K562 (cell line): ENCODE measurements around the gene RSPH9. TPM values are rescaled to one million over a fixed set of nuclear protein-coding genes. Genes with fewer than 3 reads are reported as not detected.

Source experiments
- BHLHE40 ChIP-seq: IDR thresholded peaks from 2 replicates; pipeline ENCODE4 v1.6.1; 2011; ENCODE audit warnings: low read length, improper control_type of control experiment
- CHD1 ChIP-seq: fragments of 200-600 bp; sonication (generic); IDR thresholded peaks from one replicate; pipeline ENCODE4 v1.6.1; 2012; ENCODE audit warnings: mild to moderate bottlenecking, moderate library complexity, low read length, inconsistent platforms
- CREM ChIP-seq: IDR thresholded peaks from 2 replicates; pipeline ENCODE4 v1.6.1; 2014; ENCODE audit warnings: antibody characterized with exemption, low read depth
- MEIS2 ChIP-seq: fragments of 450-650 bp; IDR thresholded peaks from 2 replicates; pipeline ENCODE4 v1.6.1; 2014; ENCODE audit warnings: mild to moderate bottlenecking; ENCODE audit not compliant: partially characterized antibody
- OTX1 ChIP-seq: fragments of 450-650 bp; formaldehyde crosslinking; IDR thresholded peaks from 2 replicates; pipeline ENCODE4 v1.4.0; 2022; ENCODE audit warnings: mild to moderate bottlenecking
- POLR2H ChIP-seq: IDR thresholded peaks from 2 replicates; pipeline ENCODE4 v1.6.1; 2016; ENCODE audit warnings: missing genetic modification characterization, low read depth, mild to moderate bottlenecking, control low read depth, missing compliant biosample characterization, moderate library complexity
- TRIM24 ChIP-seq, 2 experiments: fragments of 450-650 bp; IDR thresholded peaks; 2 replicates each; pipeline ENCODE4 v1.6.1; 2016
- ZBTB7A ChIP-seq: IDR thresholded peaks from 2 replicates; pipeline ENCODE4 v1.6.1; 2011; ENCODE audit warnings: low read depth, mild to moderate bottlenecking, low read length, moderate library complexity, borderline replicate concordance; ENCODE audit not compliant: control insufficient read depth
- ZC3H11A ChIP-seq: IDR thresholded peaks from 2 replicates; pipeline ENCODE4 v1.6.1; 2012; ENCODE audit warnings: low read depth, low read length, improper control_type of control experiment
- ZKSCAN8 ChIP-seq: fragments of 200-800 bp; sonication (Bioruptor generic); IDR thresholded peaks from 2 replicates; pipeline ENCODE4 v1.6.1; 2016; ENCODE audit warnings: missing genetic modification characterization, missing compliant biosample characterization
- ZNF253 ChIP-seq: fragments of 250-450 bp; sonication (Bioruptor Pico); conservative IDR thresholded peaks from 2 replicates; pipeline ENCODE4 v1.6.1; 2021; ENCODE audit warnings: mild to moderate bottlenecking
- ZNF561 ChIP-seq: fragments of 450-650 bp; formaldehyde crosslinking; conservative IDR thresholded peaks from 2 replicates; pipeline ENCODE4 v1.4.0; 2020; ENCODE audit warnings: mild to moderate bottlenecking, moderate library complexity
- polyA plus RNA-seq, 8 experiments: library from polyadenylated mRNA; depleted of rRNA in 4 of 8; stranded (reverse) in 5 of 8; unstranded in 3 of 8; fragments of >200 nt; fragmentation: Nextera tagmentation in 2 of 8; fragmentation: Illumina TruSeq in 1 of 8; extraction: Ambion mirVana in 2 of 8; extraction: Trizol in 1 of 8; gene quantifications; 2 replicates each; pipeline versions ENCODE4 v1.2.1 to v1.2.3, GENCODE V29; 2011 to 2014; ENCODE audit warnings: inconsistent platforms in 1 of 8, missing spikeins in 1 of 8
- total RNA-seq, 7 experiments: library from RNA; depleted of rRNA in 6 of 7; stranded (reverse); fragments of >200 nt in 6 of 7; fragmentation: Illumina TruSeq in 2 of 7; extraction: Trizol in 2 of 7; gene quantifications; 2 replicates each; pipeline versions ENCODE4 v1.2.1 to v1.2.3, GENCODE V29; 2011 to 2021; ENCODE audit warnings: low replicate concordance in 1 of 7
- TF ChIP-seq, protein P1 (sequence below): IDR thresholded peaks from 2 replicates; pipeline ENCODE4 v1.6.1; 2012; ENCODE audit warnings: low read depth, low read length, improper control_type of control experiment, borderline replicate concordance
- TF ChIP-seq, protein P2 (sequence below): sonication (generic); formaldehyde crosslinking; IDR thresholded peaks from 2 replicates; pipeline ENCODE4 v1.8.0; 2023; ENCODE audit warnings: mild to moderate bottlenecking, missing genetic modification reagents
- TF ChIP-seq, protein P3 (sequence below): fragments of 250-450 bp; sonication (Bioruptor Pico); IDR thresholded peaks from 2 replicates; pipeline ENCODE4 v1.6.1; 2021; ENCODE audit warnings: mild to moderate bottlenecking
- TF ChIP-seq, protein P4 (sequence below), 2 experiments: fragments of 250-450 bp in 1 of 2; fragments of 450-650 bp in 1 of 2; sonication (Bioruptor Pico) in 1 of 2; IDR thresholded peaks; 2 replicates each; pipeline versions ENCODE4 v1.6.1 to v1.8.0; 2016 to 2021; ENCODE audit warnings: mild to moderate bottlenecking in 2 of 2, moderate library complexity in 2 of 2, missing compliant biosample characterization in 1 of 2, missing genetic modification characterization in 1 of 2
- TF ChIP-seq, protein P5 (sequence below): fragments of 250-450 bp; sonication (Bioruptor Pico); IDR thresholded peaks from 2 replicates; pipeline ENCODE4 v1.8.0; 2021; ENCODE audit warnings: moderate library complexity, mild to moderate bottlenecking, inconsistent platforms
- TF ChIP-seq, protein P6 (sequence below): IDR thresholded peaks from 3 replicates; pipeline ENCODE4 v1.6.1; 2011; ENCODE audit warnings: borderline replicate concordance, mild to moderate bottlenecking; ENCODE audit not compliant: insufficient read length, insufficient read depth

Gene RSPH9
- total and polyA plus RNA-seq, 9 of the 15 experiments (the other 6 are each of a cell fraction or from before 2014, with no cell fraction given), result 0.05 to 0.60 (median 0.39) TPM; not detected in 6

DNA sequence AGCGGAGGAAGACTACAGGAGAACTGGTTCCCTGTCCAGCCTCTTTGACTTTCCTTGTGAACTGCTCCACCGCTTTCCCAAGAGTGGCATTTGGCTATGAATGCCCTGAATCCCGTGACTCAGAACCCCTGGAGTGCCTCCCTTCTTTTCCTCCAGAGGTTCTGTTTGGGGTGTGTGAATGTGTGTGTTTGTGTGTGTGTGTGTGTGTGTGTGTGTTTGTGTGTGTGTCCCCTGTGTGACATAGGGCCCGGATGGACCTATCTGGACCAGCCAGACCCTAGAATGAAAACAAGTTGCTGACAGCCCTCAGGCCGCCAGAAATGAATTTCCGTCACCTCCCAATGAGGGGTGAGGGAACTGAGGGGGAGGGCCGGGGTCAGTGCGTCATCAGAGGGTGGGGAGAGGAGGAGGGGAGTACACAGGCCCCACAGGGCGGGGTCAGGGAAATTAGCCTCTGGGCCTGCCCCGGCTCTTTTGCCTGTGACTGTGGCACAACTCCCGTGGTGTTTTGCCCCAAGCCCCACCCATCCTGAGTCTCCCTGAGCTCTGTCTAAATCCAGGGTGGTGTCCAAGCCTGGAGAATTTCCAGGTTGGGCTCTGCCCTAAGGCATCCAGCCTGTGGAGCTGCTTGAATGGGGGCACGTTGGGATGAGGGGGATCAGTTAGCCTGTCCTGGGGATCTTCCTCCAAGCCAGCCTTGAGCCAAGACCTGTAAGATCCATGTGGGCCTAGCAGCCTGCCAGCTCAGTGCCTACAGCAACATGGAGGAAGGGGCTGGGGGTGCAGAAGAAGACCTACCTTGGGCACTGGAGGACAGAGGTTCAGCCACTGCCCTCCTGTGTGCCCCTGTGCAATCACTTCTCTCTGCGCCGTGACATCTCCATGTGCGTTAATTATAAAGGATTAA lies 58.0 kb downstream of the RSPH9 start (continued):
- no peak for TF ChIP-seq ZNF253 (CRISPR knock-in tag)
- no peak for TF ChIP-seq CHD1
- TF ChIP-seq MEIS2, result peak; percentile 94
- TF ChIP-seq, protein P1, sequence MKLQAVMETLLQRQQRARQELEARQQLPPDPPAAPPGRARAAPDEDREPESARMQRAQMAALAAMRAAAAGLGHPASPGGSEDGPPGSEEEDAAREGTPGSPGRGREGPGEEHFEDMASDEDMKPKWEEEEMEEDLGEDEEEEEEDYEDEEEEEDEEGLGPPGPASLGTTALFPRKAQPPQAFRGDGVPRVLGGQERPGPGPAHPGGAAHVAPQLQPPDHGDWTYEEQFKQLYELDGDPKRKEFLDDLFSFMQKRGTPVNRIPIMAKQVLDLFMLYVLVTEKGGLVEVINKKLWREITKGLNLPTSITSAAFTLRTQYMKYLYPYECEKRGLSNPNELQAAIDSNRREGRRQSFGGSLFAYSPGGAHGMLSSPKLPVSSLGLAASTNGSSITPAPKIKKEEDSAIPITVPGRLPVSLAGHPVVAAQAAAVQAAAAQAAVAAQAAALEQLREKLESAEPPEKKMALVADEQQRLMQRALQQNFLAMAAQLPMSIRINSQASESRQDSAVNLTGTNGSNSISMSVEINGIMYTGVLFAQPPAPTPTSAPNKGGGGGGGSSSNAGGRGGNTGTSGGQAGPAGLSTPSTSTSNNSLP, result peak; percentile 14; the same call in 1 of the 2 replicates
- TF ChIP-seq ZC3H11A, result 0 out of 2 replicates have a peak, but pooled peaks have one; percentile 24
- TF ChIP-seq, protein P2, sequence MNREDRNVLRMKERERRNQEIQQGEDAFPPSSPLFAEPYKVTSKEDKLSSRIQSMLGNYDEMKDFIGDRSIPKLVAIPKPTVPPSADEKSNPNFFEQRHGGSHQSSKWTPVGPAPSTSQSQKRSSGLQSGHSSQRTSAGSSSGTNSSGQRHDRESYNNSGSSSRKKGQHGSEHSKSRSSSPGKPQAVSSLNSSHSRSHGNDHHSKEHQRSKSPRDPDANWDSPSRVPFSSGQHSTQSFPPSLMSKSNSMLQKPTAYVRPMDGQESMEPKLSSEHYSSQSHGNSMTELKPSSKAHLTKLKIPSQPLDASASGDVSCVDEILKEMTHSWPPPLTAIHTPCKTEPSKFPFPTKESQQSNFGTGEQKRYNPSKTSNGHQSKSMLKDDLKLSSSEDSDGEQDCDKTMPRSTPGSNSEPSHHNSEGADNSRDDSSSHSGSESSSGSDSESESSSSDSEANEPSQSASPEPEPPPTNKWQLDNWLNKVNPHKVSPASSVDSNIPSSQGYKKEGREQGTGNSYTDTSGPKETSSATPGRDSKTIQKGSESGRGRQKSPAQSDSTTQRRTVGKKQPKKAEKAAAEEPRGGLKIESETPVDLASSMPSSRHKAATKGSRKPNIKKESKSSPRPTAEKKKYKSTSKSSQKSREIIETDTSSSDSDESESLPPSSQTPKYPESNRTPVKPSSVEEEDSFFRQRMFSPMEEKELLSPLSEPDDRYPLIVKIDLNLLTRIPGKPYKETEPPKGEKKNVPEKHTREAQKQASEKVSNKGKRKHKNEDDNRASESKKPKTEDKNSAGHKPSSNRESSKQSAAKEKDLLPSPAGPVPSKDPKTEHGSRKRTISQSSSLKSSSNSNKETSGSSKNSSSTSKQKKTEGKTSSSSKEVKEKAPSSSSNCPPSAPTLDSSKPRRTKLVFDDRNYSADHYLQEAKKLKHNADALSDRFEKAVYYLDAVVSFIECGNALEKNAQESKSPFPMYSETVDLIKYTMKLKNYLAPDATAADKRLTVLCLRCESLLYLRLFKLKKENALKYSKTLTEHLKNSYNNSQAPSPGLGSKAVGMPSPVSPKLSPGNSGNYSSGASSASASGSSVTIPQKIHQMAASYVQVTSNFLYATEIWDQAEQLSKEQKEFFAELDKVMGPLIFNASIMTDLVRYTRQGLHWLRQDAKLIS (CRISPR knock-in tag), result peak; percentile 83
- peak; percentile 65 for TF ChIP-seq BHLHE40
- TF ChIP-seq, protein P3, sequence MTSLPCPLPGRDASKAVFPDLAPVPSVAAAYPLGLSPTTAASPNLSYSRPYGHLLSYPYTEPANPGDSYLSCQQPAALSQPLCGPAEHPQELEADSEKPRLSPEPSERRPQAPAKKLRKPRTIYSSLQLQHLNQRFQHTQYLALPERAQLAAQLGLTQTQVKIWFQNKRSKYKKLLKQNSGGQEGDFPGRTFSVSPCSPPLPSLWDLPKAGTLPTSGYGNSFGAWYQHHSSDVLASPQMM, result no peak
- TF ChIP-seq ZKSCAN8, result peak; percentile 71
- TF ChIP-seq, protein P4, sequence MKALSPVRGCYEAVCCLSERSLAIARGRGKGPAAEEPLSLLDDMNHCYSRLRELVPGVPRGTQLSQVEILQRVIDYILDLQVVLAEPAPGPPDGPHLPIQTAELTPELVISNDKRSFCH (CRISPR knock-in tag; IDR thresholded peaks at IDR 0.05), result no peak
- TF ChIP-seq, protein P4 (tag; IDR thresholded peaks at IDR 0.05), result peak; percentile 10; the same call in 1 of the 2 replicates
- no peak for TF ChIP-seq ZNF561 (CRISPR knock-in tag)
- TF ChIP-seq, protein P5, sequence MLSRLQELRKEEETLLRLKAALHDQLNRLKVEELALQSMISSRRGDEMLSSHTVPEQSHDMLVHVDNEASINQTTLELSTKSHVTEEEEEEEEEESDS (CRISPR knock-in tag), result no peak
- peak; percentile 69 for TF ChIP-seq ZBTB7A
- TF ChIP-seq TRIM24 (IDR thresholded peaks at IDR 0.05), result peak; percentile 83 to 87
- TF ChIP-seq CREM, result peak; percentile 95
- no peak for TF ChIP-seq POLR2H (tag)
- TF ChIP-seq OTX1, result peak; percentile 97
- TF ChIP-seq, protein P6, sequence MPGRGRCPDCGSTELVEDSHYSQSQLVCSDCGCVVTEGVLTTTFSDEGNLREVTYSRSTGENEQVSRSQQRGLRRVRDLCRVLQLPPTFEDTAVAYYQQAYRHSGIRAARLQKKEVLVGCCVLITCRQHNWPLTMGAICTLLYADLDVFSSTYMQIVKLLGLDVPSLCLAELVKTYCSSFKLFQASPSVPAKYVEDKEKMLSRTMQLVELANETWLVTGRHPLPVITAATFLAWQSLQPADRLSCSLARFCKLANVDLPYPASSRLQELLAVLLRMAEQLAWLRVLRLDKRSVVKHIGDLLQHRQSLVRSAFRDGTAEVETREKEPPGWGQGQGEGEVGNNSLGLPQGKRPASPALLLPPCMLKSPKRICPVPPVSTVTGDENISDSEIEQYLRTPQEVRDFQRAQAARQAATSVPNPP, result no peak
